Breast epithelium (tissue), 4 donors: Measurements from ENCODE around the gene ZNF281. TPM values are rescaled to one million over a fixed set of nuclear protein-coding genes. Genes with fewer than 3 reads are reported as not detected.

Experiments
- DNase-seq, 2 donors: peaks; one replicate each; pipeline ENCODE4 v3.0.0-alpha.2; 2019; ENCODE audit warnings: low spot score in 2 of 2
- H3K27ac ChIP-seq, 2 donors: fragments of 200-600 bp; sonication (generic) in 1 of 2; one replicate each; pipeline ENCODE4 v1.5.1; 2016 to 2019; ENCODE audit warnings: mild to moderate bottlenecking in 1 of 2
- H3K27me3 ChIP-seq, 2 donors: fragments of 200-600 bp; sonication (generic) in 1 of 2; one replicate each; pipeline versions ENCODE4 v1.5.1 to v1.6.0; 2017 to 2019; ENCODE audit warnings: control low read depth in 1 of 2, mild to moderate bottlenecking in 1 of 2
- H3K36me3 ChIP-seq: fragments of 200-600 bp; one replicate; pipeline ENCODE4 v1.5.1; 2019
- H3K4me1 ChIP-seq, 2 donors: fragments of 200-600 bp; sonication (generic); one replicate each; pipeline ENCODE4 v1.5.1; 2016 to 2019; ENCODE audit warnings: control low read depth in 1 of 2
- H3K4me3 ChIP-seq, 3 donors: fragments of 200-600 bp; sonication (generic); 1 replicate in 2 of 3; 2 replicates in 1 of 3; pipeline ENCODE4 v1.5.1; 2016 to 2019; ENCODE audit warnings: mild to moderate bottlenecking in 3 of 3, moderate library complexity in 2 of 3
- H3K9me3 ChIP-seq, 2 donors: fragments of 200-600 bp; sonication (generic) in 1 of 2; one replicate each; pipeline ENCODE4 v1.5.1; 2016 to 2019; ENCODE audit warnings: control low read depth in 1 of 2
- CTCF ChIP-seq, 3 donors: fragments of 450-650 bp; IDR thresholded peaks; one replicate each; pipeline ENCODE4 v1.5.1; 2016 to 2017; ENCODE audit warnings: antibody characterized with exemption in 3 of 3, mild to moderate bottlenecking in 3 of 3, moderate library complexity in 3 of 3
- POLR2A ChIP-seq: fragments of 450-650 bp; IDR thresholded peaks from one replicate; pipeline ENCODE4 v1.6.1; 2016; ENCODE audit warnings: antibody characterized with exemption, mild to moderate bottlenecking, moderate library complexity
- POLR2AphosphoS5 ChIP-seq, 3 donors: sonication (generic); formaldehyde crosslinking; IDR thresholded peaks; one replicate each; pipeline ENCODE4 v1.6.1; 2017; ENCODE audit warnings: antibody characterized with exemption in 3 of 3
- intact Hi-C: fragments of 100-400 bp; cut with DNase I; formaldehyde crosslinking; loops from one replicate; pipeline ENCODE4 v1.15.1; 2023; ENCODE audit warnings: low total_unique reads
- total RNA-seq, 3 donors: library from RNA; depleted of rRNA; stranded (reverse); fragments of >200 nt; gene quantifications; one replicate each; pipeline ENCODE4 v1.1.0, GENCODE V29; 2016

Gene ZNF281
- total RNA-seq: 10 to 100 TPM; 11.0 to 25.6 (median 16.1) TPM

- peak; percentile 85 to 92 for DNase-seq
- intact Hi-C loops: no loop called here
Measured at GRCh38 chr1:200409761-200410565, at the start of gene ZNF281. Gene ZNF281 (minus strand): TSS chr1:200410036. CDS start chr1:200409705, 331 bp downstream.

GRCh38 chr1:200458780-200459179, 48.9 kb upstream of the ZNF281 start:
- Histone ChIP-seq H3K27ac (no peak overlapping the region), H3K36me3 (no peaks in the 10 kb centered on the region), H3K4me3 (no peak overlapping the region), H3K27me3 (no peaks in the 10 kb centered on the region), H3K4me1 (no peaks in the 10 kb centered on the region), H3K9me3 (no peaks in the 10 kb centered on the region)
- no peak for DNase-seq
- TF ChIP-seq CTCF (IDR thresholded peaks at IDR 0.05) (no peak), POLR2AphosphoS5 (IDR thresholded peaks at IDR 0.05) (no peak)
- intact Hi-C loops: no loop called here

More at GRCh38 chr1:200409761-200410565, at the start of gene ZNF281:
- Histone ChIP-seq H3K4me3 (peak within 1 kb of the TSS; percentile 93 to 96 (median 95)), H3K9me3 (no peaks in the 10 kb centered on the region), H3K27me3 (no peaks in the 10 kb centered on the region), H3K27ac (peak within 1 kb of the TSS; percentile 83 to 89), H3K36me3 (no peaks in the 10 kb centered on the region), H3K4me1 (no peaks in the 10 kb centered on the region)
- no peak for TF ChIP-seq CTCF (IDR thresholded peaks at IDR 0.05)
- peak in 2 of 3 donors; percentile 40 to 56 for TF ChIP-seq POLR2AphosphoS5 (IDR thresholded peaks at IDR 0.05)
- TF ChIP-seq POLR2A: peak; percentile 40

- TF ChIP-seq POLR2AphosphoS5 (IDR thresholded peaks at IDR 0.05) (no peak), POLR2A (no peak), CTCF (IDR thresholded peaks at IDR 0.05) (no peak)
- no peak for DNase-seq
- intact Hi-C loops: no loop called here
- H3K36me3 ChIP-seq: no peaks in the 10 kb centered on the region
- no peaks in the 10 kb centered on the region for H3K9me3 ChIP-seq
- H3K4me1 ChIP-seq: no peaks in the 10 kb centered on the region
- H3K27me3 ChIP-seq: no peaks in the 10 kb centered on the region
- no peak overlapping the region for H3K4me3 ChIP-seq
- H3K27ac ChIP-seq: no peak overlapping the region
Measured at GRCh38 chr1:200457810-200458209, 48.0 kb upstream of the ZNF281 start.

- intact Hi-C loops: no loop called here
- Histone ChIP-seq H3K4me3 (no peak overlapping the region), H3K27me3 (no peaks in the 10 kb centered on the region), H3K4me1 (no peaks in the 10 kb centered on the region), H3K27ac (no peak overlapping the region), H3K36me3 (no peaks in the 10 kb centered on the region), H3K9me3 (no peaks in the 10 kb centered on the region)
- DNase-seq: no peak
- TF ChIP-seq POLR2AphosphoS5 (IDR thresholded peaks at IDR 0.05) (no peak), POLR2A (no peak), CTCF (IDR thresholded peaks at IDR 0.05) (no peak)
Measured at GRCh38 chr1:200454425-200454824, 44.6 kb upstream of the ZNF281 start.

GRCh38 chr1:200453553-200453905, 43.7 kb upstream of the ZNF281 start:
- Histone ChIP-seq H3K4me3 (no peak overlapping the region), H3K9me3 (no peaks in the 10 kb centered on the region), H3K27ac (no peak overlapping the region), H3K36me3 (no peaks in the 10 kb centered on the region), H3K4me1 (no peaks in the 10 kb centered on the region), H3K27me3 (no peaks in the 10 kb centered on the region)
- no peak for DNase-seq
- intact Hi-C loops: no loop called here
- TF ChIP-seq POLR2AphosphoS5 (IDR thresholded peaks at IDR 0.05): no peak
- TF ChIP-seq CTCF (IDR thresholded peaks at IDR 0.05): no peak
- no peak for TF ChIP-seq POLR2A
